ENCODE data around the gene YIPF1.

YIPF1 gene

DNA sequence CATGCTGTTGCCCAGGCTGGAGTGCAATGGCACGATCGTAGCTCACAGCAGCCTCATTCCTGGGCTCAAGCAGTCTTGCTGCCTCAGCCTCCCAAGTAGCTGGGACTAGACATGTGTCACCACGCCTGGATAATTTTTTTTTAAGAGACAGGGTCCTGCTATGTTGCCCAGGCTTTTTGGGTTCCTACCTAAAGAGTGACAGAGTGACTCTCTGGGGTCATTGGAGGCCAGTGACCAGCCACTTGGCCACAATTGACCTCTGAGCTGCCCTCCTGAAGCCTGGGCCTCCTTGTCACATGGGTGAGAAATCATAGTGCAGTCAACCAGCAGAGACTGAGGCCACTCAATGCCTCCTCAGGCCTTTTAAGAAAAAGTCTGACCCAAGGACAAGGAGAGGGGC lies 10.1 kb upstream of the YIPF1 start:
- DNase-seq, result no peak

DNA sequence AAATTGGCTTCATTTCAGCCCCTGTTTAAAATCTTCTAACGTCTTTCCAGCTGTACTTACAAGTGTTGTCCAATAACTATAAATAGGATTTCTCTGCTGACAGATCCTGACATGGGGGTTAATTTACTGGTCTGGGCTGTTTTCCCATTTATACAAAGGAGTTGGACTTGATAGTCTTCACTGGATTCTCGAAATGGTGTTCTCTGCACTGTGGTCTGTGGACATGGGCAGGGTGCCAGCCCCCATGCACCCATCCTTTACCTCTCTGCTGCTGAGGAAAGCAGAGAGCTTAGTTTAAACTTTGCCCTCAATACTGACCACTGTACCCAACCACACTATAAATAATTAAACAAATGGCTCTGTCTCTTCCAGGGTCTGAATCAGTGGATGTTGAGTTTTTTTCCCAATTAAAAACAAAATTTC lies 9.6 kb upstream of the YIPF1 start:
- Histone ChIP-seq H3K4me2 (ENCODE audit: low read depth, low read length) (no peak overlapping the region), H3F3A (ENCODE audit: insufficient read depth, low read length) (no peaks in the 10 kb centered on the region)

More for the DNA sequence above, 10.1 kb upstream of the YIPF1 start:
- H3K4me3 ChIP-seq (ENCODE audit: low read length), result no peak overlapping the region
- no peak overlapping the region for H3K4me2 ChIP-seq (ENCODE audit: low read depth, low read length)
- H2AFZ ChIP-seq (ENCODE audit: low read length), result no peak overlapping the region
- no peak overlapping the region for H3K27ac ChIP-seq (ENCODE audit: low read length)
- H4K20me1 ChIP-seq (ENCODE audit: insufficient read depth, low read length), result no peaks in the 10 kb centered on the region
- H3K36me3 ChIP-seq (replicated peaks; ENCODE audit: insufficient read depth, low read length), result no peaks in the 10 kb centered on the region
- no peaks in the 10 kb centered on the region for H3K27me3 ChIP-seq (replicated peaks; ENCODE audit: insufficient read depth, low read length)
- TF ChIP-seq, protein P1, sequence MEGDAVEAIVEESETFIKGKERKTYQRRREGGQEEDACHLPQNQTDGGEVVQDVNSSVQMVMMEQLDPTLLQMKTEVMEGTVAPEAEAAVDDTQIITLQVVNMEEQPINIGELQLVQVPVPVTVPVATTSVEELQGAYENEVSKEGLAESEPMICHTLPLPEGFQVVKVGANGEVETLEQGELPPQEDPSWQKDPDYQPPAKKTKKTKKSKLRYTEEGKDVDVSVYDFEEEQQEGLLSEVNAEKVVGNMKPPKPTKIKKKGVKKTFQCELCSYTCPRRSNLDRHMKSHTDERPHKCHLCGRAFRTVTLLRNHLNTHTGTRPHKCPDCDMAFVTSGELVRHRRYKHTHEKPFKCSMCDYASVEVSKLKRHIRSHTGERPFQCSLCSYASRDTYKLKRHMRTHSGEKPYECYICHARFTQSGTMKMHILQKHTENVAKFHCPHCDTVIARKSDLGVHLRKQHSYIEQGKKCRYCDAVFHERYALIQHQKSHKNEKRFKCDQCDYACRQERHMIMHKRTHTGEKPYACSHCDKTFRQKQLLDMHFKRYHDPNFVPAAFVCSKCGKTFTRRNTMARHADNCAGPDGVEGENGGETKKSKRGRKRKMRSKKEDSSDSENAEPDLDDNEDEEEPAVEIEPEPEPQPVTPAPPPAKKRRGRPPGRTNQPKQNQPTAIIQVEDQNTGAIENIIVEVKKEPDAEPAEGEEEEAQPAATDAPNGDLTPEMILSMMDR (IDR thresholded peaks at IDR 0.05; ENCODE audit: low read length), result no peak
- TF ChIP-seq EZH2phosphoT487 (IDR thresholded peaks at IDR 0.05; ENCODE audit: low read length), result no peak
- TF ChIP-seq EZH2 (optimal IDR thresholded peaks at IDR 0.05; ENCODE audit: low read depth, low read length), result no peak
- H3K9me2 ChIP-seq (replicated peaks; ENCODE audit: insufficient read depth, low read length), result no peaks in the 10 kb centered on the region
- no peaks in the 10 kb centered on the region for H3K4me1 ChIP-seq (ENCODE audit: low read length)
- no peak overlapping the region for H3K9ac ChIP-seq (ENCODE audit: low read length)
- no peaks in the 10 kb centered on the region for H3K79me2 ChIP-seq (ENCODE audit: low read length)
- H3K9me3 ChIP-seq (replicated peaks; ENCODE audit: insufficient read depth, low read length), result no peaks in the 10 kb centered on the region
- no peaks in the 10 kb centered on the region for H3F3A ChIP-seq (ENCODE audit: insufficient read depth, low read length)

DNA sequence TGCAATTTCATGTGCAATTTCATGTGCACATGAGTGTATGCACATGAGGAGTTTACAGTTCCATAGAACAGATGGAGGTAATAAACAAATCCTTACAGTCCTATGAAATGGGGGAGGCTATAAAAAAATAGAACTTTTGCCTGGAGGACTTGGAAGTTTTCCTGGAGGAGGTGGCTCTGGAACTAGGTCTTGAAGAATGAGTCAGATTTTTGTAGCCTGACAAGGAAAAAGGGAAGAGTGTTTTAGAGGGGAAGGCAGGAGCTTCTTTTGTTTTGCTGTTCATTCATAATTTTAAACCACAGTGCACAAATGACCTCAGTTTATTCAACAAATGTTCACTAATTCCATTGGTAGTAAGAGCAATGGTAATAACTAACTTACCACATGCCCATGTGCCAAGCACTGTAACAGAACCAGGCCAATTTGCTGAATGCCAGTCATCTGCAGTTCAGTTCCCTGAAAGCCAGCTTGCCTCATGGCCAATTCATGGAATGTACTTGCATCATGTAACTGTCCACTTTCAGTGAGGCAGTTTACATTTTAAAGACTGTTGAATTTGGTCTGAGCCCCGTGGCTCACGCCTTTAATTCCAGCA lies 7.1 kb upstream of the YIPF1 start:
- no peaks in the 10 kb centered on the region for H3K36me3 ChIP-seq (replicated peaks; ENCODE audit: insufficient read depth, low read length)
- no peaks in the 10 kb centered on the region for H3K27me3 ChIP-seq (replicated peaks; ENCODE audit: insufficient read depth, low read length)
- H4K20me1 ChIP-seq (ENCODE audit: insufficient read depth, low read length), result no peaks in the 10 kb centered on the region
- TF ChIP-seq, protein P1 (IDR thresholded peaks at IDR 0.05; ENCODE audit: low read length), result no peak
- TF ChIP-seq EZH2 (optimal IDR thresholded peaks at IDR 0.05; ENCODE audit: low read depth, low read length) (no peak), EZH2phosphoT487 (IDR thresholded peaks at IDR 0.05; ENCODE audit: low read length) (no peak)
- H3K9me3 ChIP-seq (replicated peaks; ENCODE audit: insufficient read depth, low read length), result no peaks in the 10 kb centered on the region
- H2AFZ ChIP-seq (ENCODE audit: low read length), result no peak overlapping the region
- no peak overlapping the region for H3K27ac ChIP-seq (ENCODE audit: low read length)
- H3K9me2 ChIP-seq (replicated peaks; ENCODE audit: insufficient read depth, low read length), result no peaks in the 10 kb centered on the region
- no peak overlapping the region for H3K4me3 ChIP-seq (ENCODE audit: low read length)
- no peaks in the 10 kb centered on the region for H3K4me1 ChIP-seq (ENCODE audit: low read length)
- H3K79me2 ChIP-seq (ENCODE audit: low read length), result no peaks in the 10 kb centered on the region
- H3F3A ChIP-seq (ENCODE audit: insufficient read depth, low read length), result no peaks in the 10 kb centered on the region
- H3K4me2 ChIP-seq (ENCODE audit: low read depth, low read length), result no peak overlapping the region
- no peak overlapping the region for H3K9ac ChIP-seq (ENCODE audit: low read length)
- no peak for DNase-seq

More for the DNA sequence above, 9.6 kb upstream of the YIPF1 start:
- Histone ChIP-seq H3K4me3 (ENCODE audit: low read length) (no peak overlapping the region), H4K20me1 (ENCODE audit: insufficient read depth, low read length) (no peaks in the 10 kb centered on the region), H3K9me2 (replicated peaks; ENCODE audit: insufficient read depth, low read length) (no peaks in the 10 kb centered on the region), H3K4me1 (ENCODE audit: low read length) (no peaks in the 10 kb centered on the region), H3K9me3 (replicated peaks; ENCODE audit: insufficient read depth, low read length) (no peaks in the 10 kb centered on the region), H2AFZ (ENCODE audit: low read length) (no peak overlapping the region), H3K9ac (ENCODE audit: low read length) (no peak overlapping the region), H3K79me2 (ENCODE audit: low read length) (no peaks in the 10 kb centered on the region), H3K27me3 (replicated peaks; ENCODE audit: insufficient read depth, low read length) (no peaks in the 10 kb centered on the region), H3K27ac (ENCODE audit: low read length) (no peak overlapping the region), H3K36me3 (replicated peaks; ENCODE audit: insufficient read depth, low read length) (no peaks in the 10 kb centered on the region)
- no peak for DNase-seq
- TF ChIP-seq EZH2 (optimal IDR thresholded peaks at IDR 0.05; ENCODE audit: low read depth, low read length) (no peak), EZH2phosphoT487 (IDR thresholded peaks at IDR 0.05; ENCODE audit: low read length) (no peak)
- TF ChIP-seq, protein P1 (IDR thresholded peaks at IDR 0.05; ENCODE audit: low read length), result no peak
